ENCODE data around the gene RGS4.

DNA sequence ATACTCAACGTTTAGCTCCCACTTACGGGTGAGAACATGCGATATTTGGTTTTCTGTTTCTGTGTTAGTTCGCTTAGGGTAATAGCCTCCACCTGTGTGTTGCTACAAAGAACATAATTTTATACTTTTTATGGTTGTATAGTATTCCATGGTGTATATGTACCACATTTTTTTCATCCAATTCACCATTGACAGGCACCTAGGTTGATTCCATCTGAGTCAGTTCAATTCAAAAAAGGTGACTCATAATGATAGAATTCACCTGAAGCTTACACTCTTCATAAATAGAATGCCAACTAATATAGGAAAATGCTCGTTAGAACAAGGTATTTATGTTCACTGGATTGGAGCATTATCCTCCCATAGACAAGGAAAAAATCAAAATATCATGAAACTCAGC, 38.5 kb downstream of the RGS4 start:
- TF ChIP-seq HDGF (IDR thresholded peaks at IDR 0.05; ENCODE audit: borderline replicate concordance) = no peak
- no peak for TF ChIP-seq SUZ12 (IDR thresholded peaks at IDR 0.05)

Measured in HEK293T (cell line).